T47D (cell line): Measurements from ENCODE around the gene GAMT.
"Not testable (repeated sequence)": the region's sequence is repeated elsewhere in the genome, so short reads cannot be mapped to it uniquely, and the experiment has no call there.

Experiments used
- DNase-seq, 2 experiments: peaks; one replicate each; pipeline versions ENCODE4 v3.0.0 to v3.0.0-alpha.2; 2011 to 2012; ENCODE audit warnings: low read depth in 1 of 2, low spot score in 1 of 2
- JUND ChIP-seq: IDR thresholded peaks from 2 replicates; pipeline ENCODE4 v1.6.1; 2012; ENCODE audit warnings: low read depth
- in situ Hi-C: cut with HindIII; loops from 2 replicates; pipeline ENCODE4 v1.10.0; 2016; ENCODE audit warnings: low sequenced_read_pairs, low pct_unique_long_range_greater_than_20kb

GAMT gene

DNA sequence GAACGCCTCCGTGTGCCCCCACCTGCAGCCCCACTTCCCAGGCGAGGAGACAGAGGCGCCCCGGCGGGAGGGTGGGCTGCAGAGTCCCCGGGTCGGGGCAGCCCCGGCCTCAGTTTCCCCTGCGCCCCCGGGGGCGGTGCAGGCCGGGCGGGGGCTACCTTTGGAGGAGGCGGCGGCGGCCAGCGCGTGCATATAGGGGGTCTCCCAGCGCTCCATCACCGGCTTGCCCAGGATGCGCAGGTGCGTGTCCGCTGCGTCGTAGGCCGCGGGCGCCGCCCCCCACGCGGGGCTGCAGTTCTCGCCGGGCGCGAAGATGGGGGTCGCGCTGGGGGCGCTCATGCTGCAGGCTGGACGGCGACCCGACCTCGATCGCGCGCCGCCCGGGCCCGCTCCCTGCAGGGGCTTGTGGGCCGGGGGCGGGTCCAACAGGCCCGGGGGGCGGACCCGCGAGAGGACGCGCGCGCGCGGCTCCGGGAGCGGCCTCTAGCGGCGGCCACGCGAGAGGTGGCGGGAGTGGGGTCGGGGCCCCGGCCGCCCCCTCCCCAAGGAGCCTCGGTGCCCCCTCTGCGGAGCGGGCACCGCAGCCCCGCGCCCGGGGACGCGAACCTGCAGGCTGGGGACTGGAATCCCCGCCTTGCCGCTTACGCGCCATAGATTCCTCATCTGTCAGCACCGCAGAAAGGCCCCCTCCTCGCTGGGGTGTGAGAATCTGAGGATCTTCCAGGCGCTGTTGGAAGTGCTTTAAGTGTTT lies at the start of gene GAMT:
Gene GAMT, minus strand, starts transcription at position 405 of the 751 bp plus-strand sequence. Its CDS starts 66 bp downstream, at position 339.
- in situ Hi-C loops = no loop called here
- TF ChIP-seq JUND = no peak
- peak; percentile 45 to 57 for DNase-seq

DNA sequence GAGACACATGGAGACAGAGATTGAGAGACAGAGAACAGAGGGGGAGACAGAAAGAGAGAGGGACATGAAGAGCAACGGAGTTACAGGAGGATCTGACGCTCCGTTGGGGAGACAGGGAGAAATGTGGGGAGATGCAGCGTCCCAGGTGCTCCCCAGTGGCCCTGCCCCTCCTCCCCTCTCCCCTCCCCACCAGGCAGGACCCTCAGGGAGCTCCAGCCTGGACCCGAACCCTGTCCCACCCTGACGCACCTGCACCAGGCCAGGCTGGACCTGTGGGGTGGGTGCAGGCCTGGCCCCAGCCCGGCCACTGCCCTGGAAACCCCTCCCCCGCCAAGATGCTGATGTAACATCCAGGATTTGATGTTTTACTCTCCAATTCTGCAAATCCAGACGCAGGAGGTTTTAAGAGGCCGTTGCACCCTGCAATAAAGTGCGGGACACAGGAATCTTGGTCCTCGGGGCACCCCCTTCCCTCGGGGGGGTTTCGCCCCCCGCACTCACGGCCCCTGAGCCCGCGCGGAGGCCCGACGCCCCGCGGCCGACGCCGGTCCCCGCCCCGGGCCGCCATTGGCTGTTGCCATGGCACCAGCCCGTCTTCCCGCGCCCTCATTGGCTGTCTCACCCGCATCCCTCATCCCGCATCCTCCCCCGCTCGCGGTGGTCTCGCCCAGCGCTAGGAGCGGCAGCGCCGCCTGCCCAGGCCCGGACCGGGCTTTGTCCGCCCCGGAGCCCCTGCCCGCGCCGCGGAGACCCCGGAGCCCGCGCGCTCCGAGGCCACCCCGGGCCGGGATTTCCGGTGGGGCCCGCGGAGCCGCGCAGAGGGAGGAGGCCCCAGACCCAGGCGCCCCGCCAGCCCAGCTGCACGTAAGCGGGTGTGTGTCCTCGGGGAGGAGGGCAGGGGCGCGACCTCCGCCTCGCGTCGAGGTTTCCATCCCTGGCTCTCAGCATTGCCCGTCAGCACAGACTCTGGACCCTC lies 48.4 kb upstream of the GAMT start, which contains the start of gene APC2:
Gene APC2, plus strand, starts transcription at position 655 of the 976 bp plus-strand sequence. CDS start 2,881 bp downstream, outside the sequence.
- no peak for TF ChIP-seq JUND
- in situ Hi-C loops = no loop called here
- DNase-seq = peak in 1 of 2 experiments; percentile 74

DNA sequence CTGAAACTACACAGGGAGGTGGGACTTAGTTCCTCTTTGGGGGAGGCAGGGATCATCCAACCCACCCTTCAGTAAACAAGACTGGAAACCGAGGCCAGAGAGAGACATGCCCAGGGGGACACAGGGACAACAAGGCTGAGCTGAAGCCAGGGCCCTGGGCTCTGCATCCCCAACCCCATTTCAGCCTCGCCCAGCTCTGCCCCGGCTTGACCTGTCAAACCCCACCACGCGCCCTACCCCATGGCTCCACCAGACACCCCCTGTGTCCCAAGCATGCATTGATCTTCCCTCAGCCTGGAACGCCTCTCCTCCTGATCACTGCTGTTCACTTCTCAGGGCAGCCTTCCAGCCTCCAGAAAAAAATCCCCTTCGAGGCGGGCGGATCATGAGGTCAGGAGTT lies 46.6 kb upstream of the GAMT start:
- in situ Hi-C loops = no loop called here
- TF ChIP-seq JUND = no peak
- DNase-seq = no peak

DNA sequence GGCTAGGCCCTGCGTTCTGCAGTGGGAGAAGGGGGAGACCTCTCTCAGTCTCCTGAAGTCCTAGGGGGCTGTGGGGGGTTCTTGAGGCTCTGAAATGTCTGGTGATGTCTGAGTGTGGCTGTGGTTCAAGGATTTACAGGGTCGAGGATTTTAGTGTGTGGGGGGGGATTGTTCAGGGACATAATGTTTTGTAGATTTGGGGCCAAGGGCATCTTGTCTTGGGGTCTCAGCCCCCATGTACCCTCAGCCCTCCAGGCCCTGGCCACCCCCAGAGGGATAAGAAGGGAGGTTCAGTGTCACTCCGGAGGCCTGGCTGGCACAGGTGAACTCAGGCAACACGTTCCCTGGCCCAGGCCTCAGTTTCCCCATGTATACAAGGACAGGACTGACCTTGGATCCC lies 46.2 kb upstream of the GAMT start:
- DNase-seq = no peak
- TF ChIP-seq JUND = no peak
- in situ Hi-C loops = no loop called here

DNA sequence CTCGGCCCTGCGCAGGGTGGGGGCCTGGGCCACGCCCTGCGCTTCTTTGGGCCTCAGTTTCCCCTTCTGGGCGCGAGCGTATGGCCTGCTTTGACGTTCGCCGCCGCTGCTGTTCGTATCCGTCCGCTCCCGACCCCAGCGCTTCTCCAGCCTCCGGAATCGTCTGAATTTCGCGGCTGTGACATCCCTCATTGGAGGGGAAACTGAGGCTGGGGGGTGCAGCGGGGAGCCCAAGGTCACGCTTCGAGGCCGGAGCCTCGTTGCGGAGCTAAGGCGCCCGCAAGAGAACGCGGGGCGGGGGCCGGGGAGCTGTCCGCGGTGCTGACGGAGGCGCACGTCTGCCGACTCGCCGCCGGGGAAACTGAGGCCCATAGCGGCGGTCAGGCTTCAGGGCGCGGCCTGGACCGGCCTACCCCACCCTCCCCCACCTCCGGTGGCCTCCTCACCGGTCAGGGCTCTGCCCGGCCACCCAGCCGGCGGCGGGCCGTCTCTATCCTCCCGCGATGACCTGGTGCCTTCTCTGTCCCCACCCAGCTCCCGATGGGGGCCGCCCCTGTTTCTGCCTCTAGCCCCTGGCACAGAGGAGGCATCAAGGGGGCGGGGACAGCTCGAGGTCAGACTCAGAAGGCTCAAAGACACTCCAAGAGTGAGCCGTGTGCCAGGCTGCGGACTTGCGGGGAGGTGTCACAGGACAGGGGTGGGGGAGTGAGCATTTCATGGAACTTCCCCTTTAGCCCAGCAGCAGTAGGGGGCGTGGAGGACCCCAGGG lies 45.6 kb upstream of the GAMT start:
- in situ Hi-C loops = no loop called here
- peak in 1 of 2 experiments; percentile 36 for DNase-seq
- TF ChIP-seq JUND = no peak

- DNase-seq = peak; percentile 51 to 66
- in situ Hi-C loops = no loop called here
Measured at GRCh38 chr19:1445932-1446712, 44.8 kb upstream of the GAMT start.

GRCh38 chr19:1445185-1445931 lies 44.0 kb upstream of the GAMT start:
- in situ Hi-C loops = no loop called here
- DNase-seq = peak; percentile 70 to 85
- no peak for TF ChIP-seq JUND

More at GRCh38 chr19:1445932-1446712, 44.8 kb upstream of the GAMT start:
- TF ChIP-seq JUND = no peak

DNA sequence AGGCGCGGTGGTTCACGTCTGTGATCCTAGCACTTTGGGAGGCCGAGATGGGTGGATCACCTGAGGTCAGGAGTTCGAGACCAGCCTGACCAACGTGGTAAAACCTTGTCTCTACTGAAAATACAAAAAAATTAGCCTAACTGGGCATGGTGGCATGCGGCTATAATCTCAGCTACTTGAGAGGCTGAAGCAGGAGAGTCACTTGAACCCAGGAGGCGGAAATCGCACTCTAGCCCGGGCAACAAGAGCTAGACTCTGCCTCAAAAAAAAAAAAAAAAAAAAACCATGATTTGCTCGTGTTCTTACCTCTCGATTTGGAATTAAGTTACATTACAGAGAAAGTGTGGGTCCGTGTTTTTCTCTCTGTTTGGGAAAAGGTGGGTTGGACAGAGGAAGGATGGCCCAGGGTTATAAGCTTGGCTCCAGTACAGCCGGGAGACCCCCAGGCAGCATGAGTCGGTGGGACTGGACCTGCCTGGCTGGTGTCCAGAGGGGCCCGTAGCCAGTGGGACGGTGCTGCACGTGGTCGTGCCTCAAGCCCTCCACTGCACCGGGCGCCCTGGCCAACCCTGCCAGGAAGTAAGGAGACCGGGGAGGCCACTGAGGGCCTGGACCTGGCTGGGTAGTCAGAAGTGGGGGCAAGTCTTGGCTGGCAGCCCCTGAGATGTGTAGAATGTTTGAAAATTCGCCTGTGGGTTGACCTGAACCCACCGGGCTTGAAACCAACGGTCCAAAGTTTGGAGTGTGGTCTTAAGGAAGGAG lies 40.5 kb upstream of the GAMT start:
- no peak for DNase-seq
- in situ Hi-C loops = no loop called here
- no peak for TF ChIP-seq JUND

DNA sequence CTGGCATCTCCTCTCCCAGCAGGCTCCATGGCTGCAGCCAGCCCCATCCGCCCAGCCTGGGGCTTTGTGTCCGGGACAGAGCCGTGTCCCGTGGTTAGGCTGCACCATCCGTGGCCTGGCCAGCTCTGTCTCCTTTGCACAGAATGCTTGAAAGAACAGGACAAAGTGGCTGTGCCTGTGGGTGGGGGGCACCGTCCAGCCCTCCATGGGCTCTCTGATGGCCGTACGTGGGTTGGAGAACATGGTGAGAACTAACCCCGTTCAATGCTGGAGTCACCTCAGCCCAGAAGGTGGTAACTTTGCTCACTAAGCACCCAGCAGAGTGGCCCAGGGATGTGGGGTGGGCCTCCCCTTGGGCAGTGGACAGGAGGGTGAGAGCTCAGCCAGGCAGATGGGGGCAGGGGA lies 39.7 kb upstream of the GAMT start:
- DNase-seq = no peak
- in situ Hi-C loops = no loop called here
- TF ChIP-seq JUND = no peak

DNA sequence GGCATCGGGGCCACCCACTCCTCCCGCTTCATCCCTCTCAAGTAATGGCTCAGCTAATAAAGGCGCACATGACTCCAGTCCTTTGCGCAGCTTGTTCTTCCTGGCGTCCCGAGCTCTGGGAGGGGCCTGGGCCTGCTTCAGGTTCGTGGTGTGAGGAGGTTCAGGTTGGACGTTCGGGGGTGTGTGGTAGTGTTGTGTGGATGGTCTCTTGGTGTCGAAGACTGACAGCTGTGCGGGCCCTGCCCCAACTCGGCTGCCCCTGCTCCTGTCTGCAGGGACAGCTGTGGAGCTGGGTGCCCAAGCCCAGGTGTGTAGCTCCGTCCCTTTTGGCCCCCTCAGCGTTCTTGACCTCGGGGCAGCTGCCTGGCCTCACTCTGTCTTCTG lies 39.1 kb upstream of the GAMT start:
- in situ Hi-C loops = no loop called here
- no peak for DNase-seq
- TF ChIP-seq JUND = no peak

DNA sequence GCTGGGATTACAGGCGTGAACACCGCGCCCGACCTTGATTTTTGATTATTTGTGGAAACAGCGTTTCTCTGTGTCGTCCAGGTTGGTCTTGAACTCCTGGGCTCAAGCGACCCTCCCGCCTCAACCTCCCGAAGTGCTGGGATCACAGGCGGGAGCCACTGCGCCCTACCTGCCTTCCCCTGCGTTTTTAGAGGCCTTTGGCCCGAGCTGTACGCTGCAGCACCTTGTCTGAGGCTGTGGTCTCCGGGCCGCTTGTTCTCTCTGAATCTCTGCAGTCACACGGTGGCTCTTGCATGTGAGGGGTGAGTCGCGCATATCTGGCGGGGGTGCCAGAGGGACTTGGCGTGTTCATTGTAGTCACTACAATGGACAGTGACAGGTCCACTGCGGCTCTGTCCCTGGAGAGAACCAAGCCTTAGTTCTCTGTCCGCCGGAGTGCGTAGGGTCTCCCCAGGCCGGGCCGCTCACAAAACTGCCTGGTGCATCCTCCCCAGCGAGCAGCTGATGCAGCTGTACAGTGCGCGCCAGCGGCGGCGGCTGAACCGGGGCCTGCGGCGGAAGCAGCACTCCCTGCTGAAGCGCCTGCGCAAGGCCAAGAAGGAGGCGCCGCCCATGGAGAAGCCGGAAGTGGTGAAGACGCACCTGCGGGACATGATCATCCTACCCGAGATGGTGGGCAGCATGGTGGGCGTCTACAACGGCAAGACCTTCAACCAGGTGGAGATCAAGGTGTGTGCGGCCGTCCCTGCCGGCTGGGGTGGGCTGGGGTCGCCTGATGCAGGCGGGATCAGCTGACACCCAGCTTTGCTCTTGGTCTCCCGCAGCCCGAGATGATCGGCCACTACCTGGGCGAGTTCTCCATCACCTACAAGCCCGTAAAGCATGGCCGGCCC lies 38.4 kb upstream of the GAMT start:
- DNase-seq, in situ Hi-C loops: not testable (repeated sequence)
